Stimulated activated CD8-positive, alpha-beta memory T cell treated with anti-CD3 and anti-CD28 coated beads, Interleukin-15, amount 100 ng/mL, for 4 hours (primary cell): ENCODE measurements around the gene TUBD1.
"Not testable (repeated sequence)": the region's sequence is repeated elsewhere in the genome, so short reads cannot be mapped to it uniquely, and the experiment has no call there.

Experiments
- DNase-seq, 2 donors: peaks; one replicate each; pipeline ENCODE4 v3.0.0-alpha.2; 2020; ENCODE audit warnings: low read depth in 2 of 2

TUBD1 gene

GRCh38 chr17:59873414-59873813, 19.3 kb downstream of the TUBD1 start:
- DNase-seq = not testable (repeated sequence)

GRCh38 chr17:59872351-59872750, 20.4 kb downstream of the TUBD1 start:
- no peak for DNase-seq

- DNase-seq = no peak
Measured at GRCh38 chr17:59870482-59870881, 22.3 kb downstream of the TUBD1 start.

GRCh38 chr17:59869941-59870218, 22.9 kb downstream of the TUBD1 start:
- no peak for DNase-seq

- DNase-seq = no peak
Measured at GRCh38 chr17:59863616-59864015, 29.1 kb downstream of the TUBD1 start.

- DNase-seq = no peak
Measured at GRCh38 chr17:59859444-59860025, 33.2 kb downstream of the TUBD1 start.

- no peak for DNase-seq
Measured at GRCh38 chr17:59858932-59859331, 33.8 kb downstream of the TUBD1 start.

- no peak for DNase-seq
Measured at GRCh38 chr17:59858167-59858816, 34.5 kb downstream of the TUBD1 start.

- no peak for DNase-seq
Measured at GRCh38 chr17:59856859-59857794, 35.6 kb downstream of the TUBD1 start.

- DNase-seq = not testable (repeated sequence)
Measured at GRCh38 chr17:59853919-59854729, 38.6 kb downstream of the TUBD1 start.

- DNase-seq = no peak
Measured at GRCh38 chr17:59853168-59853918, 39.4 kb downstream of the TUBD1 start.

- DNase-seq = not testable (repeated sequence)
Measured at GRCh38 chr17:59852847-59853167, 39.9 kb downstream of the TUBD1 start.

- DNase-seq = no peak
Measured at GRCh38 chr17:59851439-59852375, 41.0 kb downstream of the TUBD1 start.

- DNase-seq = not testable (repeated sequence)
Measured at GRCh38 chr17:59850311-59850710, 42.4 kb downstream of the TUBD1 start.

- DNase-seq = no peak
Measured at GRCh38 chr17:59848778-59849177, 44.0 kb downstream of the TUBD1 start.

- DNase-seq = no peak
Measured at GRCh38 chr17:59848385-59848668, 44.4 kb downstream of the TUBD1 start.

GRCh38 chr17:59846394-59847165, 46.2 kb downstream of the TUBD1 start:
- DNase-seq = no peak

- DNase-seq = no peak
Measured at GRCh38 chr17:59845595-59846393, 46.9 kb downstream of the TUBD1 start.
